Esophagus muscularis mucosa (tissue), 4 donors: ENCODE measurements around the gene HNRNPF. TPM values are rescaled to one million over a fixed set of nuclear protein-coding genes. Genes with fewer than 3 reads are reported as not detected.
"Not testable (repeated sequence)": the region's sequence is repeated elsewhere in the genome, so short reads cannot be mapped to it uniquely, and the experiment has no call there.

Experiments
- DNase-seq: peaks from one replicate; pipeline ENCODE4 v3.0.0-alpha.2; 2017; ENCODE audit errors: extremely low spot score
- H3K27ac ChIP-seq, 4 donors: fragments of 200-600 bp; sonication (generic); replicated peaks in 1 of 4; 1 replicate in 3 of 4; 2 replicates in 1 of 4; pipeline ENCODE4 v1.5.1; 2016 to 2019; ENCODE audit warnings: mild to moderate bottlenecking in 1 of 4
- H3K27me3 ChIP-seq, 4 donors: fragments of 200-600 bp; sonication (generic); one replicate each; pipeline versions ENCODE4 v1.5.1 to v1.6.0; 2016 to 2019
- H3K36me3 ChIP-seq, 4 donors: fragments of 200-600 bp; sonication (generic); one replicate each; pipeline ENCODE4 v1.5.1; 2016 to 2019
- H3K4me1 ChIP-seq, 4 donors: fragments of 200-600 bp; sonication (generic); one replicate each; pipeline ENCODE4 v1.5.1; 2016 to 2019
- H3K4me3 ChIP-seq, 4 donors: fragments of 200-600 bp; sonication (generic); 1 replicate in 2 of 4; 2 replicates in 2 of 4; pipeline ENCODE4 v1.5.1; 2016 to 2019; ENCODE audit warnings: mild to moderate bottlenecking in 4 of 4, moderate library complexity in 1 of 4
- H3K9me3 ChIP-seq, 4 donors: fragments of 200-600 bp; sonication (generic); 1 replicate in 3 of 4; 2 replicates in 1 of 4; pipeline ENCODE4 v1.5.1; 2016 to 2019
- CTCF ChIP-seq, 3 experiments: fragments of 200-600 bp in 2 of 3; fragments of 450-650 bp in 1 of 3; sonication (generic) in 2 of 3; IDR thresholded peaks; one replicate each; pipeline ENCODE4 v1.5.1; 2017 to 2019; ENCODE audit warnings: antibody characterized with exemption in 3 of 3, mild to moderate bottlenecking in 2 of 3, moderate library complexity in 1 of 3
- EP300 ChIP-seq: sonication (generic); formaldehyde crosslinking; IDR thresholded peaks from one replicate; pipeline ENCODE4 v1.6.1; 2017; ENCODE audit warnings: antibody characterized with exemption
- POLR2A ChIP-seq: fragments of 450-650 bp; IDR thresholded peaks from one replicate; pipeline ENCODE4 v1.6.1; 2017; ENCODE audit warnings: antibody characterized with exemption, moderate library complexity, mild to moderate bottlenecking, low read depth
- POLR2AphosphoS5 ChIP-seq, 2 donors: sonication (generic); formaldehyde crosslinking; IDR thresholded peaks; one replicate each; pipeline ENCODE4 v1.6.1; 2017; ENCODE audit warnings: antibody characterized with exemption in 2 of 2
- WGBS: methylation state at CpG from one replicate; pipeline ENCODE4 v1.1.5; 2018; 5-methylcytosine and 5-hydroxymethylcytosine counted together
- intact Hi-C: fragments of 100-400 bp; cut with DNase I; formaldehyde crosslinking; loops from one replicate; pipeline ENCODE4 v1.15.1; 2023
- total RNA-seq, 4 donors: library from RNA; depleted of rRNA; stranded (reverse); fragments of >200 nt; gene quantifications; one replicate each; pipeline versions ENCODE4 v1.1.0 to v1.2.1, GENCODE V29; 2016

The HNRNPF gene
- total RNA-seq, 4 donors from 2014 or later = 113 to 243 (median 176) TPM

- no peak overlapping the region for H3K27ac ChIP-seq
- H3K9me3 ChIP-seq = no peaks in the 10 kb centered on the region
- H3K27me3 ChIP-seq = no peaks in the 10 kb centered on the region
- DNase-seq = no peak
- H3K36me3 ChIP-seq = no peaks in the 10 kb centered on the region
- WGBS = 93% methylated on average over 12 of the region's 12 CpGs
- H3K4me1 ChIP-seq = no peaks in the 10 kb centered on the region
- TF ChIP-seq POLR2AphosphoS5 (IDR thresholded peaks at IDR 0.05) = no peak
- TF ChIP-seq CTCF (IDR thresholded peaks at IDR 0.05) = no peak
- TF ChIP-seq EP300 = no peak
- no peak for TF ChIP-seq POLR2A
- H3K4me3 ChIP-seq = no peak overlapping the region
- intact Hi-C loops = no loop called here
Observed at GRCh38 chr10:43427166-43427825, 18.3 kb upstream of the HNRNPF start.

- H3K4me3 ChIP-seq, H3K27me3 ChIP-seq, intact Hi-C loops, H3K36me3 ChIP-seq, H3K4me1 ChIP-seq, H3K9me3 ChIP-seq, DNase-seq, H3K27ac ChIP-seq: not testable (repeated sequence)
- 96% methylated on average over 12 of the region's 12 CpGs for WGBS
Observed at GRCh38 chr10:43426476-43426875, 17.5 kb upstream of the HNRNPF start.

GRCh38 chr10:43424416-43424815, 15.4 kb upstream of the HNRNPF start:
- 80% methylated on average over 6 of the region's 6 CpGs for WGBS
- H3K27me3 ChIP-seq = no peaks in the 10 kb centered on the region
- H3K9me3 ChIP-seq = no peaks in the 10 kb centered on the region
- intact Hi-C loops = no loop called here
- DNase-seq = no peak
- no peak overlapping the region for H3K27ac ChIP-seq
- no peak overlapping the region for H3K4me3 ChIP-seq
- TF ChIP-seq POLR2A = no peak
- no peak for TF ChIP-seq CTCF (IDR thresholded peaks at IDR 0.05)
- TF ChIP-seq POLR2AphosphoS5 (IDR thresholded peaks at IDR 0.05) = no peak
- no peak for TF ChIP-seq EP300
- H3K4me1 ChIP-seq = peaks cover 12 to 23% (median 19%) of the 10 kb centered on the region in 4 donors
- H3K36me3 ChIP-seq = no peaks in the 10 kb centered on the region

GRCh38 chr10:43421944-43422343, 13.0 kb upstream of the HNRNPF start:
- not testable (repeated sequence) for DNase-seq, H3K27me3 ChIP-seq, H3K4me3 ChIP-seq, H3K36me3 ChIP-seq, H3K9me3 ChIP-seq
- peaks cover 12 to 23% (median 19%) of the 10 kb centered on the region in 4 donors for H3K4me1 ChIP-seq
- peak overlapping the region; percentile 92 to 99 (median 98) for H3K27ac ChIP-seq
- intact Hi-C loops = loop anchor here (1.0 kb wide), 1 partner anchor 13 kb away; no protein-coding TSS in a partner anchor
- WGBS = 94% methylated on average over 4 of the region's 4 CpGs

GRCh38 chr10:43421519-43421918, 12.5 kb upstream of the HNRNPF start:
- peak overlapping the region; percentile 92 to 99 (median 98) for H3K27ac ChIP-seq
- no peak for DNase-seq
- H3K4me3 ChIP-seq = peak overlapping the region in 3 of 4 donors; percentile 67 to 70 (median 68)

More at GRCh38 chr10:43421519-43421918, 12.5 kb upstream of the HNRNPF start:
- TF ChIP-seq POLR2A (no peak), CTCF (IDR thresholded peaks at IDR 0.05) (no peak), POLR2AphosphoS5 (IDR thresholded peaks at IDR 0.05) (no peak), EP300 (no peak)
- peaks cover 12 to 23% (median 19%) of the 10 kb centered on the region in 4 donors for H3K4me1 ChIP-seq
- WGBS = 90% methylated on average over 5 of the region's 6 CpGs
- no peaks in the 10 kb centered on the region for H3K36me3 ChIP-seq
- intact Hi-C loops = loop anchor here (1.0 kb wide), 1 partner anchor 14 kb away; no protein-coding TSS in a partner anchor
- no peaks in the 10 kb centered on the region for H3K9me3 ChIP-seq
- H3K27me3 ChIP-seq = no peaks in the 10 kb centered on the region
